ENCODE results near the gene SLC18A3.

Gene SLC18A3

GRCh38 chr10:49629431-49629881, 19.3 kb downstream of the SLC18A3 start:
- DNase-seq = no peak

GRCh38 chr10:49631975-49632374, 21.9 kb downstream of the SLC18A3 start:
- DNase-seq = no peak

GRCh38 chr10:49632406-49633317, 22.6 kb downstream of the SLC18A3 start:
- no peak for DNase-seq

- no peak for DNase-seq
Measured at GRCh38 chr10:49633327-49634068, 23.4 kb downstream of the SLC18A3 start.

GRCh38 chr10:49634069-49634660, 24.1 kb downstream of the SLC18A3 start:
- DNase-seq = no peak

GRCh38 chr10:49642311-49642710, 32.2 kb downstream of the SLC18A3 start:
- no peak for DNase-seq

- DNase-seq = no peak
Measured at GRCh38 chr10:49643241-49644034, 33.3 kb downstream of the SLC18A3 start.

GRCh38 chr10:49644035-49644646, 34.0 kb downstream of the SLC18A3 start:
- no peak for DNase-seq

GRCh38 chr10:49645417-49645816, 35.3 kb downstream of the SLC18A3 start:
- no peak for DNase-seq

GRCh38 chr10:49645871-49646870, 36.1 kb downstream of the SLC18A3 start:
- no peak for DNase-seq

- no peak for DNase-seq
Measured at GRCh38 chr10:49647554-49647953, 37.4 kb downstream of the SLC18A3 start.

GRCh38 chr10:49647985-49648795, 38.1 kb downstream of the SLC18A3 start:
- DNase-seq = no peak

GRCh38 chr10:49649294-49649693, 39.2 kb downstream of the SLC18A3 start:
- no peak for DNase-seq

GRCh38 chr10:49649936-49650723, 40.0 kb downstream of the SLC18A3 start:
- DNase-seq = no peak

- DNase-seq = no peak
Measured at GRCh38 chr10:49650724-49651034, 40.6 kb downstream of the SLC18A3 start.

GRCh38 chr10:49651039-49651835, 41.1 kb downstream of the SLC18A3 start:
- DNase-seq = no peak

GRCh38 chr10:49651917-49652316, 41.8 kb downstream of the SLC18A3 start:
- DNase-seq = no peak
